Cortex of kidney (tissue), 1 donor: ENCODE data around the gene MAPK12.

ENCODE experiments used
- DNase-seq: peaks from one replicate; lab custom pipeline; 2025; lab: John Stamatoyannopoulos, UW

Gene MAPK12

DNA sequence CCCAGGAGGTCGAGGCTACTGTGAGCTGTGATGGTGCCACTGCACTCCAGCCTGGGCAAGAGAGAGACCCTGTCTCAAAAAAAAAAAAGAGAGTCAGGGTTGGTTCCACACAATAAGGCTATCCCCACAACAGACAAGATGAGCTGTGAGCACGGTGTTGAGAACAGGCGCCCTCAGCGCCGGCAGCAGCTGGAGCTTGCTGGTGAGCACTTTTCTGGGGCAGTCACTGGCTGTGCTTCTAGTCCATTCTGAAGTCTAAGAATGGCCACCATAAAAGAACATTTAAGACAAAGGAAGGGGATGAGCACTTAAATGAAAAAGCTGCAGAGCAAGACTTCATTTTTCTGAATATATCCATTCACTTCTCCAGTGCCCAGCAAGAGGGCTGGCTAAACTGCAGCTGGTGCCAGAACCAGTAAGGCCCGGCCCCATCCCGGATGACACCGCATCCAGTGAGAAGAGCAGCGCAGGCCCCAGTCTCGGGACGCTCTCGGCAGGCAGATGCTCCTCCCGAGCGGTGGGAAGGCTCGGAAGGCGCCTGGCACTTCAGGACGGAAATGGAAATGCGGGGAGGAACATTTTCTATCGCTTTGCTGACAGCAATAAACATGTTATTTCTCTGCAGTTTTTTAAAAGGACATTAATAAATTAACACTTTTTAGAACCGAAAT lies 28.9 kb downstream of the MAPK12 start:
- DNase-seq, result no peak

DNA sequence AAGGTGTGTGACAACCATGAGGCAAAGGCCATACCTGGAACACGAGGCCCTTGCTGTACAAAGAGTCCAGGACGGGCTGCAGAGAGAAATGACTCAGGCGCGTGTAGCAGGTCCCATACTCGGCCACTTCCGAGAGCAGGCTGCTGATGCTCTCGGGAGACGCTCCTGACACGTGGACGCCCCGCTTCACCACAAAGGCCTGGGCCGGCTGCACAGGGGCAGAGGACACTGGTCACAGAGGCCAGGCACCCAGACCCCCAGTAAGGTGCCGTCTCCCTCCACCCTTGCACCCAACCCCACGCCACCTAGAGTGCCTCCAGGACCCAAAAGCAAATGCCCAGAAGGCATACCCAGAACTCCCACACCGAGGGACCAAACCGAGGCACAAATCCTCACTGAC lies 32.1 kb downstream of the MAPK12 start:
- DNase-seq, result no peak

DNA sequence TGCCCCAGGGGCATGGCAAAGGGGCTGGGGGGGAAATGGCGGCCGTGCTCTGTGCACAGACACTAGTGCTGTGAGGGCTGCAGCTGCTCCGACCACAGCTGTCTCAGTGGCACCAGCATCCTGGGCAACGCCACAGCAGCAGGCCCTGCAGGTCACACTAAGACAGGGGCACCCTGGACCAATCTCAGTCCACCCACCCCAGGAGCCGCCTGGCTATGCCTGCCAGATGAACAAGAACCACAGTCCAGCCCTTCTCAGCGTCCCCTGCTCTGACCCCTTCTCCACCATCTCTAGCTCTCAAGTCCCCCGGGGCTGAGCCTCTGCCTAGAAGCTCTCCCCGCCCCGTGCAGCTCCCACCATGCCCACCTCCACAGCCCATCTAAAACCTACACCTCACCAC lies 33.1 kb downstream of the MAPK12 start:
- DNase-seq, result no peak

DNA sequence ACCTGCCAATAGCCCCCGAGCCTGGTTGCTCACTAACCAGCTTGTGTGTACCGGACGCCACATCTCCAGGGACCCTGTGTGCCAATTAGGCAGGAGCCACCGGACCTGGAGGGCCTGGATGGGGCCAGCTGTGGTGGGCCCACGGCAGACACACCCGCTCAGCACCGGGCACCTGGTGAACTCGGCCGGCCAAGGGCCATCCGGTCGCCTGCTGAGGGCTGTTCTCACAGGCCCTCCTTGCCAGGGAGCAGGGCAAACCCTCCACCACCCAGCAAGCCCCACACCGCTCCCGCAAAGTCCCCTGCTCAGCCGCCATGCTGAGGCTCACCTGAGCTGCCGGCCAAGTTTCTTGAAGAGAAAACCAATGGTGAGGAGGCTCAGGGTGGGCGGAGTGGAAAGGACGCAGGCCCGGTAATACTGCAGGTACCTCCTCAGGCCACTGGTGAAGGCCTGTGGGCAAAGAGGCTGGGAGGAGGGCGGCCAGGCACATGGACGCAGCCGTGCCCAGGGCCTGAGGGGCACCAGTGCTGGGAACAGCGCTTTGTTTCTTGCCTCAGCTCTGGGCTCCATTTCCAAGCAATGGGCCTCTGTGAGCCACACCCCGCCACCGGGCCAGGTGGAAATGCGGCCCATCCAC lies 33.8 kb downstream of the MAPK12 start:
- no peak for DNase-seq

DNA sequence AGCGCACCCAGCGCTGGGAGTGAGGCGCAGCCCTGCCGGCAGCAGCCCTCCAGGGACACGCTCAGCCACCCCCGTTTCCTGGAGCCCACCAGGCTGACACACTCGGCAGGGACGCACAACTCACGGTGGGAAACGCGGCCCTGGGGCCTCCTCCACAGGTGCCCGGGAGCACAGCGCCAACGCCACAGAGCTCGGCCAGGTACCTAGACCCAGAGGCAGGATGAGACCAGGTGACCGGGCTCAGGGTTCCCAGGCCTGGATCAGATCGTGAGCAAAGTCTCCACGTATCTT lies 34.7 kb downstream of the MAPK12 start:
- DNase-seq, result no peak

DNA sequence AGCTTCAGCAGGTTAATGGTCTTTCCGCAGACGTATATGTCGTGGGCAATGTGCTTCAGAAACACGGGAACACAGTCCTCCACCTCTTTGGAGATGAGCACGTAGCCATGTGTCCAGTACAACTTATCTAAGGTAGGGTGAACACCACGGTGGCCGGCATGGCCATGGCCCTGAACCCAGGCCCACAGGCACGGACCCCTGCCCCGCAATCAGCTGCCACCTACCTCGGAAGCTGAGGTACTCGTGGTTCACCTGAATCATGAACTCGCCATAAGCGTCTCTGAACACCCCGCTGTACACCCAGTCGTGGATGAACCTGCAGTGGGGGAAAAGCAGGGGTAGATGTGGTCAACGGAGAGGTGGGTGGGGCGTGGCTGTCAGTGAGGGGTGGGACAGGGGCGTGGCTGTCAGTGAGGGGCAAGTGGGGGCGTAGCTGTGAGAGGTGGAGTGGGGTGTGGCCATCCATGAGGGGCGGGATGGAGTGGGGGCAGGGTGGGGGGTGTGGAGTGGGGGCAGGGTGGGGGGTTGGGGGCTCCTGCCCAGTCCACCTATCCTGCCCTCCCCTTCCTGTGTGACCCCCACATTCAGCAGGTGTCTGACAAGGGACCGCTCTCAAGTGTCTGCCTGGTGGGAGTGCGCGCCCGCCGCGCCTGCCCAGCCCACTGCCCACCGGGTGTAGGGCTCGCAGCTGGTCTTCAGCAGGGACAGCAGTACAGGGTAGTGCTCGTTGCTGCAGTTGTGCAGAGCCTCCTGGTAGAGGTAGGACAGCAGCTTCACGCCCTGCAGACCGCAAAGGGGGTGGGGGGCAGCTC lies 35.2 kb downstream of the MAPK12 start:
- no peak for DNase-seq

DNA sequence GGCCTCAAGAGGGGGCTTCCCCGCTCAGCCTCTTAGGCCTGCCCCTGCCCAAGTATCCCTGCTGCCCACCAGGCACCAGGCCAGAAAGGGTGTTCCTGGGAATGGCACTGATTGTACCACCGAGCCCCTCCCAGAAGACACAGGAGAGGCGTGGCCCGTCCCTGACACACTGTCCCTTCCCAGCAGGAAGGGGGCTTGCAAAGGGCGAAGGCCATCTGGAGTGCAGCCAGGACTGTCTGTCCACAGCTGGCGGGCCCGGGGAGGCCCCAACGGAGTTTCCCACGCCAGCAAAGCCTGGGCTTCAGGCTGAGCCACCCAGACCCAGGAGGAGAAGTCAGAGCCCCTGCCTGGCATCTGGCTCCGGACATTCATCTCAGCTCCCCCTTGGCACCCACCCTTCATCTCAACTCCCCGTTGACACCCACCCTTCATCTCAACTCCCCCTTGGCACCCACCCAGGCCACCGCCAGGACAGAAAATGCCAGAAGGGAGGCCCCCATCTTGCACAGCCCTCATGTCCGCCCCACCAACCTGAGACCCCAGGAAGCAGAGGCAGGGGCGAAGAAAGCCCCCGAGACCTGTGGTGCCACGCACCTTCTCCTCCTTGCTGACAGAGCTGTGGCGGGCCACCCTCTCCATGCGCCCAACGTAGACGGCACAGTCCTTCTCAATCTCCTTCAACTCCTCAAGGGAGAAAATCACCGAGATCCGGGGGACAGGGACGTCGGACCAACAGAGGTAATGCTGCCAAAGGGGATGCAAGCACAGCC lies 36.1 kb downstream of the MAPK12 start:
- no peak for DNase-seq

DNA sequence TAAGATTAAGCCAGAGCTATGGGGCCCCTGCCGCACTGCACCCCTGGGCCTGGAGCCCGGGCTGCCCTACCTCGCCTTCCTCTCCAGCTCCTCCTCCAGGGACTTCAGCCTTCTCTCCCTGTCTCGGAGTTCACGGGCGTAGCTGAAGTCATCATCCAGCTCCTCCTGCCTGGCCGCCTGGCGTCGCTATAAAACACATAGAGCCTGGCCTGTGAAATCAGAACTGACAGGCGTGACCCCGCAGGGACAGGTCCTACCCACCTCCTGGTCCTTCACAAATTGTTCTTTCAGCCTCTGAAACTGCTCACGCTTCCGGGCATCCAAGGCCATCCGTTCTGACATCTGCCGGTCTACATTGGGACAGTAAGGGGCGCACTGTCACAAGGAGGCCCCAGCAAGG lies 37.4 kb downstream of the MAPK12 start:
- DNase-seq, result no peak

DNA sequence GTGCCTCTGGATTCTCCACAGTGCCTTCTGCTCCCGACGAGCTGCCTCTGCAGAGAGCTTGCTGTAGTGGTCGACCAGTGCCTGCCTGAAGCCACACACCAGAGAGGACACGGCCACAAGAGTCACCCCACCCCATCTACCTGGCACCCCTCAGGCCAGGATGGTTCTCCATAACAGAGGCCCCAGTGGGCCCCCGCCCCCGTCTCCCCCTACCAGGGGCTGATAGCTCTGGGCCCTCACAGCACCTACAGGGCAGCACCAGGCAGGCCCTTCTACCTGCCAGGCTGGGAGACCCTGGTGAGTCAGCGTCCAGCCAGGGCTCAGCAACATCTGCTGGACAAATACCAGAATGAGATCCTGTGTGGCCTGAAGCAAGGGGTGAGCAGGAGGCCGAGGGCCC lies 39.0 kb downstream of the MAPK12 start:
- no peak for DNase-seq

DNA sequence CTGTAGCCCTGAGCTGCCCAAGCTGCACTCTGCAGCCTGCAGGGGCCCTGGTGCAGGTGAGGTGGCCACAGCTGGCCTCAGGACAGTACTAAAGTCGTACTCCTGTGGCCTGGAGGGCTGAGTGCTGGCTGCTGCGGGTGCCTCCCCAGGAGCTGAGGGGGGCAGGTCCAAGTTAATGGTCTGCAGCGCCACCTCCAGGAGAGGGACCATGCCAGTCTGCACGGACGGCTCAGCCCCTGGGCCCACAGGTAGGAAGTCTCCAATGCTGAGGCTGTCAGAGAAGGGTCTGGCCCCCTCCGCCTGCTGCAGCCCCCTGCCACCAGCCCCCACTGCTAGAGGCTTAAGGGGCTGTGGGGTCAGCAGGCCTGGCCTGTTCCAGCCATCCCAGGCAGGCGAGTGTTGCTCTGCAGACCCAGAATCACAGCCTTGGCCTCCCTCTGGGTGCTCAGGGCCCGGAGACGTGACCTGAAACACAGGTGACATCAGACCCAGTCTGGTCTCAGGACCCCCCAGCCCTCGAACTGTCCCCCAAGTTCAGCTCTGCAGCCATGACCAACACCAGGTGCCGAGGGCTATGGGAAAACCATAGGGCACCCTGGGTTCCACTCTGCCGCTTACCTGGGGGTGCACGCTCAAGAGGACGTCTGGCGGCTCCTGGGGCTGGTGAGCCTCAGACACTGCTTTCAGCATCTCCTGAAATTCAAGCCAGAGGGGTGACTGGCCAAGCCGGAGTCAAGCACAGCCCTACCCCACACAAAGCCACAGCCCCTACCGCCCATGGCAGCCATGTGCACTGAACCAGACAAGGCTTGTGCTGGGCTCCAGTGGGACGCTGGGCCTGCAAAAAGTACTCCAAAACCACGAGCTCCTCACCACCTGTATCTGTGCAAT lies 39.8 kb downstream of the MAPK12 start:
- DNase-seq, result no peak

DNA sequence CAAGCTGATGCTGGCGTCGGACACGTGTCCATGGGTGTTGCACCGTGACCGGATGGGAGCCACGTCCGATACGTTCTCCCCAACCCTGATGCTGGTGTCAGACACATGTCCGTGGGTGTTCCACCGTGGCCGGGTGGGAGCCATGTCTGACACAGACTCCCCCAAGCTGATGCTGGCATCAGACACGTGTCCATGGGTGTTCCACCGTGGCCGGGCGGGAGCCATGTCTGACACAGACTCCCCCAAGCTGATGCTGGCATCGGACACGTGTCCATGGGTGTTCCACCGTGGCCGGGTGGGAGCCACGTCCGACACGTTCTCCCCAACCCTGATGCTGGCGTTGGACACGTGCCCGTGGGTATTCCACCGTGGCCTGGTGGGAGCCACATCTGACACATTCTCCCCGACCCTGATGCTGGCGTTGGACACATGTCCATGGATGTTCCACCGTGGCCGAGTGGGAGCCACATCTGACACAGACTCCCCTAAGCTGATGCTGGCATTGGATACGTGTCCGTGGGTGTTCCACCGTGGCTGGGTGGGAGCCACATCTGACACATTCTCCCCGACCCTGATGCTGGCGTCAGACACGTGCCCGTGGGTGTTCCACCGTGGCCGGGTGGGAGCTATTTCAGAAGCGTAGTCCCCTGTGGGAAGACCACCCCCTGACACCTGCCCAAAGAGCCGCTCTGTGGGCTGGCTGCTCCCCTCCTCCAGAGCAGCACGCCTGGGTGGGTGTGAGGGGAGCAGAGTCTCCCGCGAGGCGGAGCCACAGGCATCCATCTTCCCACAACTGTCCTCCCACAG lies 40.7 kb downstream of the MAPK12 start:
- DNase-seq, result no peak

DNA sequence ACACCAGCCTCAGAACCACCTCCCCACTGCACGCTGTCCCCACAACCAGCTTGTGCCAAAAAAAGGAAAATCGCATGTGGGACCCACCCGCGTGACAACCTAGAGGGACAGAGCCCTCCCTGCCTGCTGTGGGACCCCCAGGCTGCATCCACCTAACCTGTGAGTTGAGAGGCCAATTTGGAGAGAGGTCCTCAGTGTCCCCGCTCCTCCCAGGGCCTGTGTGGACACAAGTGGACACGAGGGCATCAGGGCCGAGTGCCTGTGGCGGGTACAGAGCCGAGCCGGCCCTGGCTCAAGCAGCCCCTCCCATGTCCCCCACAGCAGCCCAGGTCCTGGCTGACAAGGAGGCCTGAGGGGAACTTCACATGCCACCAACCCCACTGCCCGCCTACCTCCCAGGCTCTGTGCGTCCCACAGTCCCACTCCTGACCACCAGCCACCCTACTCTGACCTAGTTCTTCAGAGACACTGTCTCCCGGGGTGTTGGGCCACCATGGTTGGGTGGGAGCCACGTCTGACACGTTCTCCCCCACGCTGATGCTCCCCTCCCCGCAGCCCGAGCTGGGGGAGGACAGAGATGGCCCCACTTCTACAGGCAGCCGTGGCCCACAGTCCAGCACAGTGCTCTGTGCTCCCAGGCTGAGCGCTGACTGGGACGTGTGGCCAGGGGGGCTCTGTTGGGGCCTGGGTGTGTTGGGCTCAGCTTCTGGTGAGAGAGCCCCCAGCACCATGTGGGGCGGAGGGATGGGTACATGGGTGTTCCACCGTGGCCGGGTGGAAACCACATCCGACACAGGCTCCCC lies 41.5 kb downstream of the MAPK12 start:
- DNase-seq, result no peak

DNA sequence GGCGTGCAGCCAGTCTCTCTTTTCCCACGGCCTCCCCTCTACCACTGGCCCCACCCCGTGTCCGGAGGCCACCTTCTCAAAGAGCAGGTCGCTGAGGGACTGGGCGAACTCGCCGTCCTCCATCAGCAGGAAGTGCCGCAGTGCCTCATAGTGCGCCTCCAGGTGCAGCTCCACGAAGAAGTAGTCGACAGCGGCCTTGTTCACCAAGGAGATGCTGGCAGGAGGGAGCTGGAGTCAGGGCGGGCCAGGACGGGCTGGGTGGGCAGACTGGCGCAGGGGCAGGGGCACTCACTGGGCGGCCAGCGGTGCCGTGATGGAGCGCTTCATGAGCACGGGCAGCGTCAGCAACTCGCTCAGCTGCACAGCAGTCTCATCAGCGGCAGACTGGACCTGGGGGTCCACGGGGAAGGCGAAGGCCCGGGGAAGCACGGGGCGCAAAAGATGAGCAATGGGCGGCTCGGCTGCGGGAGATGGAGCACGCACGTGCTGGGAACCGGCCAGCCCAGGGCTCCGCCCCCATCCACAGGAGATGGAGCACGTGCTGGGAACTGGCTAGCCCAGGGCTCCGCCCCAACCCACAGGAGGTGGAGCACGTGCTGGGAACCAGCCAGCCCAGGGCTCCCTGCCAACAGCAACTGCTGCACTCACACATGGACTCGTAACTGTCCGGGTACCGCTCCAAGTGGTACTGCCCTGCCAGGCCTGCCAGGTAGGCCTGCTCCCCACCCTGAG lies 42.3 kb downstream of the MAPK12 start:
- no peak for DNase-seq

DNA sequence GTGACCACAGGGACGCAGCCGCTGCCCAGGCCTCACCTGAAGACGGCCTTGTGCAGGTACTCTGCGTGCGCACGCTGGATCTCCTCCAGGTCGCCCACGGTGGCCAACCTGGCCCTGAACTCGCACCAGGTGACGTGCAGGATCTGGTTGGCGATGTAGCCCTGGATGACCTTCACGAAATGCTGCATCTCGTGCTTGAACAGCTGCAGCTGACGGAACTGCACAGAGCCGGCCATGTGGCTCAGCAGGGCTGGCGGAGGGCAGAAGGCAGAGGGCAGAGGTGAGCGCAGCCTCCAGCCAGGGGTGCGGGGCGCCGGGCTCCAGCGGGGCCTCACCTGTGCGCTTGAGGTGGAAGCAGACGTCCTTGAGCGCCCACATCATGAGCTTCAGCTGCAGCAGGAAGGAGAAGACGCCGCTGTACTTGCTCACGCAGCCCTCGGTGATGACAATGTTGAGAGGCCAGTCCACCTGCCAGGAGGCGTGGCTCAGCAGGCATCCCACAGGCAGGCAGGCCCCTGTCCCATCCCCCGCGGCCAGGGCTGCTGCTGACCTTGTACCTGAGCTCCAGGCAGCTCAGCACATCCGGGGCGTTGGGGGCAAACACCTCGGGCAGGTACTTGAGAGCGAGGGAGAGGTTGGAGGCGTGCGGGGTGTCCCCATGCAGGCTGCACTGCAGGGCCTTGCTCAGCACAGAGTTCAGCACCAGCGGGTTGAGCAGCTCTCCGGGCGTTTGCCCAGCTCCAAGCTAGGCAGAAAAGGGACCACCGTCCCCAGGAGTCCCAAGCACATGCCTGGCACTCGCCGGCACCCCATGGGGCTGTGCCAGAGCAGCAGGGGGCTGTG lies 43.1 kb downstream of the MAPK12 start:
- no peak for DNase-seq

DNA sequence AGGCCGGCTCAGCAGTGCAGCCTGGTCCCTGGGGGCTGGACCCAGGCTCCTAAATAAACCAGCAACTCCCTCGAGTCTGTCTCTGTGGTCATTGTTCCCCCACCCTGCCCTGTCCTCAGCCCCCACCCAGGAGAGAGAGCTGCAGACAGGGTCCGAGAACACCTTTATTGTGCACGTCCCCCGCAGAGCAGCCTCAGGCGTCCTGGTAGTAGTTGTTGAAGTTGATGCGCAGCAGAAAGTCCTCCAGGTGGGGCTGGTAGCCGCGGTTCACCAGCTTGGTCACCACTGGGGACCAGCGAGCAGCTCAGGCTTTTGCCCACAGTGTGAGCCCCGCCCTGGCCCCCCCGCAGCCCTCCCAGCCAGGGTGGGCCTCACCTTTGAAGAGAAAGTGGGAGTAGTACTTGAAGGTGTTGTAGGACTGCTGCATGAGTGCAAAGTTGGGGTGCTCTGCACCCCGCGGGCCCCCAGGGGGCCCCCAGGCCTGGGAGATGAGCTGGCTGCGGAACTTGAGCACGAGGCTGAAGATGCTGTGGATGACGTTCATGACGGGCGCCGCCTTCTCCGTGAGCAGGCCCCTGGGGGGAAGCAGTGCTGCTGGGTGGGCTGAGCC lies 43.8 kb downstream of the MAPK12 start:
- no peak for DNase-seq

DNA sequence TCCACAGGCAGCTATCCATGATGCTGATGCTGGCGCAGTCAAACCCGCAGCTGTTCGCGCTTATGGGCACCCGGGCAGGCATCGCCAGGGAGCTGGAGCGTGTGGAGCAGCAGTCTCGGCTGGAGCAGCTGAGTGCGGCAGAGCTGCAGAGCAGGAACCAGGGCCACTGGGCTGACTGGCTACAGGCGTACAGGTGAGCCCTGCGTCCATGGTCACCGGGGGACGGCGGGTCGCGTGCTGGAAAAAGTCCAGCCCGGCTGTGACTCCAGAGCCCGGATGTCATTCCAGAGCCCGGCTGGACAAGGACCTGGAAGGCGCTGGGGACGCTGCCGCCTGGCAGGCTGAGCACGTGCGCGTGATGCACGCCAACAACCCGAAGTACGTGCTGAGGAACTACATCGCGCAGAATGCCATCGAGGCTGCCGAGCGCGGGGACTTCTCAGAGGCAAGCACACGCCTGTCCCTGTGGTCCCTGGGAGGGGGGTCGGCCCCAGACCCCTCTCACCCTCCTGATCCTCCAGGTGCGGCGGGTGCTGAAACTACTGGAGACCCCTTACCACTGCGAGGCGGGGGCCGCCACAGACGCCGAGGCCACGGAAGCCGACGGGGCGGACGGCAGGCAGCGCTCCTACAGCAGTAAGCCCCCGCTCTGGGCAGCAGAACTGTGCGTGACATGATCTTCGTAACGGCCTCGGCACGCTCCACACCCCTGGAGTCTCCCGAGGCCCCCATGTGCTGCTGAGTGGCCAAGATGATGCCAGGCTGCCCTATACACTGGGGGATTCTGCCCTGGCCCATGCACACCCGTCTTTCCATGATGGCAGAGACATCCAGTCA lies 44.6 kb downstream of the MAPK12 start:
- no peak for DNase-seq
